ENCODE results near the gene TANGO2. TPM values are rescaled to one million over a fixed set of nuclear protein-coding genes. Genes with fewer than 3 reads are reported as not detected.

Gene TANGO2
- total and polyA plus RNA-seq, 7 experiments from 2014 or later, result 20.0 to 43.1 (median 38.6) TPM

DNA sequence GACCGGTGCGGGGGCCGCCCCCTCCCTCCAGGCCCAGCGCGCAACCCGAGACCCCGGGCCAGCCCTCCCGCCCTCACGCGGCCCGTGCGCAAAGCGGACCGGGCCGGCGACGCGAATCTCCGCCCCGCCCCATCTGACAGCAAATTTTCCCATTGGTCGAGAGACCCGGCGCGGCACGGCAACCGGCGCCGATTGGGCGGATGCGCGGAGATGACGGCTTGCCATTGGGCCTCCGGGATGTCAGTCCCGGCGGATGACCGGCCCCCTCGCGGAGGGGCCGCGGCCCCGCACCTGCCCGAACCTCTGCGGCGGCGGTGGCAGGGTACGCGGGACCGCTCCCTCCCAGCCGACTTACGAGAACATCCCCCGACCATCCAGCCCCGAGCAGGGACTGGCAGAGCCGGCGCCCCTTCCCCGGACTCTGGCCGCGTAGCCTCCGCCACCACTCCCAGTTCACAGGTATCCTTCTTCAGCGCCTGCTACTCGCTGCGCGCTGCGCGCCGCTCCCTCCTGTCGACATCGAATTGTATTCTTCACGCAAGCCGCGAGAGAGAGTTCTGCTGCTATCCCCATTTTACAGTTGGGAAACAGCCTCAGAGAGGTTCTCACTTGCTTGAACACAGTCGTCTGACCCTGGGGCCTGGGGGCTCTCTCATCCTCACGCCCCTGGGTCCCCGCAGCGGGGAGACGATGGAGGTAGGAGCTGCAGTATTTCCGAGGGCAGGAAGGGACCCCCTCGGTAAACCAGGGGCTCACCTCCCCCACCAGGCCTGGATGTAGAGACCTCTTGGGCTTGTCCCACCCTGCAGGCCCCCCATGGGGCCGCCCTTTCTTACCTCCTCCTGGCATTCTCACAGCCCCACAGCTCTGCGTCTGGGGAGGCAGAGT, 3.9 kb upstream of the TANGO2 start, which contains the start of gene ARVCF:
Gene ARVCF, minus strand, starts transcription at position 90 of the 888 bp plus-strand sequence. CDS start 26,029 bp downstream, outside the sequence.
- ChIA-PET POLR2A (interaction anchor here (0.7 to 1.2 kb wide), 3 partner anchors 9 to 16 kb away, joined by 3 read pairs; no protein-coding TSS in a partner anchor), CTCF (interaction anchor here (0.6 kb wide), 1 partner anchor 85 kb away, joined by 3 read pairs; no protein-coding TSS in a partner anchor)
- peak within 1 kb of the TSS in 7 of 9 donors; percentile 40 to 81 (median 67) for H3K27ac Mint-ChIP-seq
- Histone ChIP-seq H3K4me1 (ENCODE audit: control insufficient read depth in 2 of 2, insufficient read depth in 2 of 2, low read length in 2 of 2) (peaks cover 11 to 19% of the 10 kb centered on the region in 2 donors), H3K36me3 (ENCODE audit: control insufficient read depth in 2 of 3, insufficient read depth in 3 of 3, low read length in 3 of 3) (peaks cover 0 to 10% (median 0%) of the 10 kb centered on the region in 3 experiments), H3K9me3 (ENCODE audit: control insufficient read depth in 2 of 3, low read length in 3 of 3) (no peaks in the 10 kb centered on the region), H3K27me3 (ENCODE audit: control insufficient read depth in 2 of 2, insufficient read depth in 2 of 2, low read length in 2 of 2) (no peaks in the 10 kb centered on the region), H3K4me3 (ENCODE audit: low read length) (peak within 1 kb of the TSS; percentile 78), H3K27ac (ENCODE audit: low read depth, low read length) (peak within 1 kb of the TSS; percentile 66)
- DNase-seq, result peak; percentile 84 to 95 (median 91)
- intact Hi-C loops (cut with micrococcal nuclease), result loop anchor here (1.0 to 5.0 kb wide), 6 partner anchors 30 to 282 kb away; partner anchors contain the start of genes ZDHHC8 (in 2 of the 2) and TRMT2A (in 1 of the 2)
- no peaks in the 10 kb centered on the region for H3K36me3 Mint-ChIP-seq
- H3K4me1 Mint-ChIP-seq, result peaks cover 3 to 34% (median 22%) of the 10 kb centered on the region in 7 donors
- peaks cover 0 to 2% (median 0%) of the 10 kb centered on the region in 11 donors for H3K9me3 Mint-ChIP-seq
- H3K4me3 Mint-ChIP-seq, result peak within 1 kb of the TSS; percentile 83 to 93 (median 90)
- ATAC-seq, result peak; percentile 74
- peaks cover 0 to 40% (median 0%) of the 10 kb centered on the region in 5 donors for H3K27me3 Mint-ChIP-seq

DNA sequence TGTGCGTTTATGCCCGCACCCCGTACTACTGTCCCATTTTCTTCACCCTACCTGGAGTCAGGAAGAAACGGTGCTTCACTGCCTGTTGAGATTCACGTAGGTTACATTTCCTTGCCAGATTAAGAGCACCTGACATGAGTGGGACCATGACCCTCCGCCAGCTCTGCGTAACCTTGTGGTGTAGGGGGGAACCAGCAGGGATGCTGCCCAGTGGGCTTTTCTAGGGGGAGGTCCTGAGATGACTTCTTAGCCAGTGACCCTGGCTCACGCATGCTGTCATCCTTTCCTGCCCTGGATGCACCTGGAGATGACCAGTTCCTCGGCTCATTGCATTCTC, 3.3 kb upstream of the TANGO2 start:
- Mint-ChIP-seq H3K4me3 (peak overlapping the region; percentile 66 to 93 (median 90)), H3K9me3 (peaks cover 0 to 2% (median 0%) of the 10 kb centered on the region in 11 donors), H3K27ac (peak overlapping the region in 3 of 9 donors; percentile 59 to 74 (median 67)), H3K27me3 (peaks cover 0 to 40% (median 0%) of the 10 kb centered on the region in 5 donors), H3K4me1 (peaks cover 10 to 40% (median 25%) of the 10 kb centered on the region in 7 donors), H3K36me3 (no peaks in the 10 kb centered on the region)
- ChIA-PET POLR2A (interaction anchor here (0.7 to 1.2 kb wide), 3 partner anchors 9 to 15 kb away, joined by 3 read pairs; no protein-coding TSS in a partner anchor), CTCF (interaction anchor here (0.6 to 1.1 kb wide), 2 partner anchors 84 to 93 kb away, joined by 3 read pairs; no protein-coding TSS in a partner anchor)
- Histone ChIP-seq H3K27me3 (ENCODE audit: control insufficient read depth in 2 of 2, insufficient read depth in 2 of 2, low read length in 2 of 2) (no peaks in the 10 kb centered on the region), H3K4me3 (ENCODE audit: low read length) (peak overlapping the region; percentile 78), H3K4me1 (ENCODE audit: control insufficient read depth in 2 of 2, insufficient read depth in 2 of 2, low read length in 2 of 2) (peaks cover 17 to 26% of the 10 kb centered on the region in 2 donors), H3K36me3 (ENCODE audit: control insufficient read depth in 2 of 3, insufficient read depth in 3 of 3, low read length in 3 of 3) (peaks cover 0 to 10% (median 0%) of the 10 kb centered on the region in 3 experiments), H3K9me3 (ENCODE audit: control insufficient read depth in 2 of 3, low read length in 3 of 3) (no peaks in the 10 kb centered on the region), H3K27ac (ENCODE audit: low read depth, low read length) (no peak overlapping the region)
- ATAC-seq (no peak), DNase-seq (no peak)
- intact Hi-C loops (cut with micrococcal nuclease), result loop anchor here (1.0 to 5.0 kb wide), 4 partner anchors 31 to 282 kb away; partner anchors contain the start of gene ZDHHC8 (in 1 of the 2)

DNA sequence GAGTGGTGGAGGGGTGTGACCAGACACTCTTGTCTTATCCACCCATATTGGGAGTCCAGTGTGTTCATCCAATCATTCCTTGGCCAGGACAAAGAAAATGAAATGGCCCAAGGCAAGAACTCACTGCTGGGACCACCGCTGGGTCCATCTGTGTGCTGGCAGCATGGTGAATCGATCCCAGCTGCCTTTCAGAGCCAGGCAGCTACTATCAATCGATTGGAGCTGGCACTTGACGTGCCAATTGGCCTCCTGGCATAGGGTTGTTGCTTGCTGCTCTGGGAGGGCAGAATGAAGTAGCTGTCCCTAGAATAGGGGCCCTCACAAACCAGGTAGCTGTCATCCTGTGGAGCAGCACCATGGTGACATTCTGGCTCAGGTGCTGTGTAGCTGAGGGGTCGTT, 2.9 kb upstream of the TANGO2 start:
- H3K27me3 Mint-ChIP-seq, result peaks cover 0 to 40% (median 0%) of the 10 kb centered on the region in 5 donors
- H3K4me1 Mint-ChIP-seq, result peaks cover 12 to 44% (median 29%) of the 10 kb centered on the region in 7 donors
- Histone ChIP-seq H3K36me3 (ENCODE audit: control insufficient read depth in 2 of 3, insufficient read depth in 3 of 3, low read length in 3 of 3) (peaks cover 0 to 10% (median 0%) of the 10 kb centered on the region in 3 experiments), H3K27me3 (ENCODE audit: control insufficient read depth in 2 of 2, insufficient read depth in 2 of 2, low read length in 2 of 2) (no peaks in the 10 kb centered on the region), H3K4me1 (ENCODE audit: control insufficient read depth in 2 of 2, insufficient read depth in 2 of 2, low read length in 2 of 2) (peaks cover 18 to 27% of the 10 kb centered on the region in 2 donors), H3K4me3 (ENCODE audit: low read length) (no peak overlapping the region), H3K9me3 (ENCODE audit: control insufficient read depth in 2 of 3, low read length in 3 of 3) (no peaks in the 10 kb centered on the region), H3K27ac (ENCODE audit: low read depth, low read length) (no peak overlapping the region)
- H3K36me3 Mint-ChIP-seq, result no peaks in the 10 kb centered on the region
- H3K4me3 Mint-ChIP-seq, result peak overlapping the region; percentile 66 to 93 (median 90)
- H3K27ac Mint-ChIP-seq, result peak overlapping the region in 1 of 9 donors; percentile 55
- DNase-seq (no peak), ATAC-seq (no peak)
- POLR2A ChIA-PET, result interaction anchor here (0.7 to 1.2 kb wide), 2 partner anchors 8 to 15 kb away, joined by 3 read pairs; no protein-coding TSS in a partner anchor
- CTCF ChIA-PET, result interaction anchor here (1.1 kb wide), 1 partner anchor 93 kb away, joined by 3 read pairs; no protein-coding TSS in a partner anchor
- intact Hi-C loops (cut with micrococcal nuclease), result loop anchor here in 1 of 2 donors (5.0 kb wide), 1 partner anchor 161 kb away; no protein-coding TSS in a partner anchor
- peaks cover 0 to 2% (median 0%) of the 10 kb centered on the region in 11 donors for H3K9me3 Mint-ChIP-seq

DNA sequence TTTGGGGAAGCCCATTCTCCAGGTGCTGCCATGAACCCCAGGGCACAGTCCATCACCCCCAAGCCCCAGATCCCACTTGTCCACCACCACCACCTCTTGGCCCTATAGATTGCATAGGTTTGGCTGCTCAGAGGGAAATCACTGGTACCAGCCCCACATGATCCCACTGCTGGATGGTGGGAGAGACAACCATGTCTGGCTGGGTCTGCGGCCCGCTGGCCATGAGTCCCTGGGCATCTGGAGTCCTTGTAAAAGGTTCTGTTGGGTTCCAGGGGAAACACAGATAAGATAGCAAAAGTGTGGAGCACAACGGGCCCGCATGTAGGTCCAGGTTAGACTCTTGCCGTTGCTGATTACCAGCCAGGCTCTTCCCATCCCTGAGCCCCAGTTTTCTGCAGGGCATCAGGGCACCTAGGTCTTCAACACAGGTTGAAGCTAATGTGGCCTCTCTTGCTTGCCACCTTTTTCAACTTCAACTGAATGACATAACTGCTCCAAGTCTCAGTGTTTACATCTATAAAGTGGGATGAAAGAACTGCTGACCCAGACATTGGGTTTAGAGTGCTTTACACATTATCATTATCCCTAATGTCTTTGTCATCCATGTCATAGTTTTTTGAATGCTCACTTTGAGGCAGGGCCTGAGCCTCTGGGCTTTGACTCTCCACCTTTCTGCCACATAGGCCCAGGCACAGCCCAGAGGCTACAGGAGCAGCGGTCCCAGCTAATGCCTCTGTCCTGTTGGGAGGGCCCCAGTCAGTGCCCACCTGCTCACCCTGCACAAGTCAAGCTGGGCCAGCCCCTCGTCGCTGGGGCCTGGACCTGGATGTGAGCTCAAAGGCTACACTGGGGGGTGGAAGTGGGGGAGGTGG, 1.0 kb upstream of the TANGO2 start:
- Mint-ChIP-seq H3K4me3 (peak overlapping the region; percentile 89 to 94 (median 90)), H3K4me1 (peaks cover 18 to 59% (median 38%) of the 10 kb centered on the region in 7 donors), H3K27ac (peak overlapping the region; percentile 86 to 98 (median 92)), H3K27me3 (peaks cover 0 to 31% (median 0%) of the 10 kb centered on the region in 5 donors), H3K9me3 (peaks cover 0 to 2% (median 0%) of the 10 kb centered on the region in 11 donors), H3K36me3 (peaks cover 0 to 2% (median 0%) of the 10 kb centered on the region in 5 donors)
- no peaks in the 10 kb centered on the region for H3K9me3 ChIP-seq (ENCODE audit: control insufficient read depth in 2 of 3, low read length in 3 of 3)
- ChIA-PET POLR2A (interaction anchor here (0.6 to 2.6 kb wide), 8 partner anchors 33 to 542 kb away, joined by 3 to 11 read pairs (median 4); partner anchors contain the start of genes COMT, TRMT2A and TXNRD2), CTCF (interaction anchor here (0.6 kb wide), 1 partner anchor 1023 kb away, joined by 3 read pairs; no protein-coding TSS in a partner anchor)
- intact Hi-C loops (cut with micrococcal nuclease), result loop anchor here (1.0 to 5.0 kb wide), 4 partner anchors 33 to 163 kb away; partner anchors contain the start of genes TRMT2A (in 2 of the 2) and RANBP1 (in 1 of the 2)
- peak overlapping the region; percentile 93 for H3K27ac ChIP-seq (ENCODE audit: low read depth, low read length)
- DNase-seq, result peak in 1 of 9 donors; percentile 19
- ATAC-seq, result no peak
- H3K27me3 ChIP-seq (ENCODE audit: control insufficient read depth in 2 of 2, insufficient read depth in 2 of 2, low read length in 2 of 2), result no peaks in the 10 kb centered on the region
- peaks cover 0 to 10% (median 0%) of the 10 kb centered on the region in 3 experiments for H3K36me3 ChIP-seq (ENCODE audit: control insufficient read depth in 2 of 3, insufficient read depth in 3 of 3, low read length in 3 of 3)
- peaks cover 18 to 27% of the 10 kb centered on the region in 2 donors for H3K4me1 ChIP-seq (ENCODE audit: control insufficient read depth in 2 of 2, insufficient read depth in 2 of 2, low read length in 2 of 2)
- H3K4me3 ChIP-seq (ENCODE audit: low read length), result peak overlapping the region; percentile 96

DNA sequence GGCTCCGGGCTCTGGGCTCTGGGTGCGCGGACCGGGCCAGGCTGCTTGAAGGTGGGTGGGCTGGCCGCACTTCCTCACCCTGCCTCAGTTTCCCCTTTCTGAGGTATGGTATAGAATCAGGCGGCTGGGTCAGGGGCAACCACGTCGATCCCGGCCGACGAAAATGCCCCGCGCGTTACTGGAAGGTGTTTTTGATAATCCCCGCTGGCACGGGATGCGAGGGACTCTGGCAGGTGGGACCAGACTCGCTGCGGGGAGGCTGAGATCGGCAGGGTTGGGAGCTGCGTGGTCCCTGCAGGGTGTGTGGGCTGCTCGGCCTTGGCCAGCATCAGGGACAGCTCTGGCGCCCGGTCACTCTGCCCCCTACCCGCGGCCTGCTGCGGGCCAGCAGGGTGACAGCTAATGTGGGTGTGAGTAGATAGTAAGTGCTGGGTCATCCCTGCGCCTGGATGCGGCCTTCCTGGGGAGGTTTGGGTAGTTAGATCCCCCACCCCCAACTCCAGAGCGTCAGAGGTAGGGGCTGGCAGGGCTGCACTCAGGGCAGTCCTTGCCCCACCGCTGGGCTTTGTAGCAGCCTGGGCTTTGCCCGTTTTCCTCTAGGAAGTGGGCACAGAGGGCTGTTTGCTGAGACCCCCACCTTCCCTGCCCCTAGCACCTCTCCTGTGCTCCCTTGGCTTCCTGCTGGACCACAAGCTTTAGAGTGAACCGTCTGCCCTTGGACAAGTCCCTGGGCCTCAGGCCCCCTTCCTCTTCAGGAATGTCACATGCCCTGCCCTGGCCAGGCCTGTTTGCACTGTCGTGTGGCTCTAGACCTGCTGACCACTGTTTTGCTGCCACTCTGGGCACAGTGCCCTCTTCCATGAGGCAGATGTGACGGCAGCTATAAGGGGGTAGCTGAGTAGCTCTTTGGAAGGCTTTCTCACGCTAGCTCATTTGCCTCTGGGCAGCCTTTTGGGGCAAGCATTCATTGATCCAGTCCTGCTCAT, 579 bp downstream of the TANGO2 start:
- H3K27me3 ChIP-seq (ENCODE audit: control insufficient read depth in 2 of 2, insufficient read depth in 2 of 2, low read length in 2 of 2), result no peaks in the 10 kb centered on the region
- H3K36me3 ChIP-seq (ENCODE audit: control insufficient read depth in 2 of 3, insufficient read depth in 3 of 3, low read length in 3 of 3), result peaks cover 0 to 10% (median 0%) of the 10 kb centered on the region in 3 experiments
- ATAC-seq (no peak), DNase-seq (no peak)
- H3K4me1 ChIP-seq (ENCODE audit: control insufficient read depth in 2 of 2, insufficient read depth in 2 of 2, low read length in 2 of 2), result peaks cover 18 to 27% of the 10 kb centered on the region in 2 donors
- H3K4me3 Mint-ChIP-seq, result peak overlapping the region; percentile 87 to 94 (median 91)
- POLR2A ChIA-PET, result interaction anchor here (0.6 to 2.6 kb wide), 7 partner anchors 9 to 544 kb away, joined by 3 to 11 read pairs (median 4); partner anchors contain the start of gene TRMT2A
- peaks cover 0 to 23% (median 0%) of the 10 kb centered on the region in 5 donors for H3K27me3 Mint-ChIP-seq
- peak overlapping the region; percentile 96 for H3K4me3 ChIP-seq (ENCODE audit: low read length)
- peaks cover 18 to 64% (median 41%) of the 10 kb centered on the region in 7 donors for H3K4me1 Mint-ChIP-seq
- peaks cover 0 to 6% (median 0%) of the 10 kb centered on the region in 5 donors for H3K36me3 Mint-ChIP-seq
- H3K9me3 ChIP-seq (ENCODE audit: control insufficient read depth in 2 of 3, low read length in 3 of 3), result no peaks in the 10 kb centered on the region
- intact Hi-C loops (cut with micrococcal nuclease), result loop anchor here (1.0 to 2.0 kb wide), 3 partner anchors 59 to 110 kb away; partner anchors contain the start of genes DGCR8 (in 2 of the 2), RANBP1 (in 1 of the 2), TRMT2A (in 1 of the 2) and ZDHHC8 (in 1 of the 2)
- H3K27ac ChIP-seq (ENCODE audit: low read depth, low read length), result peak overlapping the region; percentile 93
- peaks cover 0 to 2% (median 0%) of the 10 kb centered on the region in 11 donors for H3K9me3 Mint-ChIP-seq
- CTCF ChIA-PET, result interaction anchor here (0.5 kb wide), 1 partner anchor 71 kb away, joined by 4 read pairs; no protein-coding TSS in a partner anchor
- H3K27ac Mint-ChIP-seq, result peak overlapping the region; percentile 62 to 93 (median 87)
